GM12878 (cell line): ENCODE data around the gene ZNF83.
"Not testable (repeated sequence)": the region's sequence is repeated elsewhere in the genome, so short reads cannot be mapped to it uniquely, and the experiment has no call there.

Source experiments
- ATF7 ChIP-seq: fragments of 450-650 bp; IDR thresholded peaks from 2 replicates; pipeline ENCODE4 v1.6.1; 2016; ENCODE audit warnings: low read depth, mild to moderate bottlenecking
- BRCA1 ChIP-seq: IDR thresholded peaks from 2 replicates; pipeline ENCODE4 v1.6.1; 2011; ENCODE audit warnings: low read depth, low read length, improper control_type of control experiment
- POLR2A ChIP-seq: IDR thresholded peaks from 2 replicates; pipeline ENCODE4 v1.6.1; 2011; ENCODE audit warnings: low read depth, mild to moderate bottlenecking, low read length
- RFX5 ChIP-seq: IDR thresholded peaks from 2 replicates; pipeline ENCODE4 v1.6.1; 2011; ENCODE audit warnings: low read depth, low read length, improper control_type of control experiment
- SIN3A ChIP-seq: IDR thresholded peaks from 2 replicates; pipeline ENCODE4 v1.6.1; 2012; ENCODE audit warnings: low read depth, low read length, improper control_type of control experiment
- TF ChIP-seq, protein P1 (sequence below), 3 experiments: IDR thresholded peaks in 2 of 3; conservative IDR thresholded peaks in 1 of 3; 2 replicates each; pipeline ENCODE4 v1.5.1; 2011; ENCODE audit warnings: low read depth in 3 of 3, low read length in 3 of 3, mild to moderate bottlenecking in 3 of 3, control low read depth in 2 of 3, moderate library complexity in 2 of 3, inconsistent platforms in 1 of 3, mixed read lengths in 1 of 3; ENCODE audit not compliant: control insufficient read depth in 2 of 3, insufficient read depth in 1 of 3; ENCODE audit errors: extremely low read depth in 1 of 3
- TF ChIP-seq, protein P2 (sequence below): IDR thresholded peaks from 2 replicates; pipeline ENCODE4 v1.6.1; 2012; ENCODE audit warnings: low read depth, low read length, improper control_type of control experiment
- TF ChIP-seq, protein P3 (sequence below): IDR thresholded peaks from 2 replicates; pipeline ENCODE4 v1.6.1; 2012; ENCODE audit warnings: mild to moderate bottlenecking, low read depth, low read length
- TF ChIP-seq, protein P4 (sequence below): IDR thresholded peaks from 2 replicates; pipeline ENCODE4 v1.6.1; 2011; ENCODE audit warnings: low read depth, low read length, improper control_type of control experiment, borderline replicate concordance

DNA sequence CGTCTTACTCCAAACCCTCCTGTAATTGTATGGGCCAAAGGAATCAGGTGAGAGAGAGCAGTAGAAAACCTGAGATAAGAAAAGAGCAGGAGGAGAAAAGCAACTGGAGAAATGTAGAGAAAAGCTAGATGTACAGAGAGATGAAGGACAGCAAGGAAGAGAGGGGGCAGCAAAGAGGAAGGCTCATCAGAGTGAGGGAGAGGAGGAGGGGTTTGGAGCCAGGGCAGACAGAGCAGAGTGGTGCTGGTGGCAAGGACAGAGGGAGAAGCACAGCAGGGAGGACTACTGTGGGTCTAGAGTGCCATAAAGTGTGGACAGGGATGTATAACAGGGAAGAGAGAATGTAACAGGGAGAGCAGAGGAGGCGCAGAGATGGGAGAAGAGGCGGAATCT is 36.2 kb downstream of the ZNF83 start:
- TF ChIP-seq RFX5, SIN3A, BRCA1, ATF7, POLR2A: not testable (repeated sequence)
- TF ChIP-seq, protein P1, sequence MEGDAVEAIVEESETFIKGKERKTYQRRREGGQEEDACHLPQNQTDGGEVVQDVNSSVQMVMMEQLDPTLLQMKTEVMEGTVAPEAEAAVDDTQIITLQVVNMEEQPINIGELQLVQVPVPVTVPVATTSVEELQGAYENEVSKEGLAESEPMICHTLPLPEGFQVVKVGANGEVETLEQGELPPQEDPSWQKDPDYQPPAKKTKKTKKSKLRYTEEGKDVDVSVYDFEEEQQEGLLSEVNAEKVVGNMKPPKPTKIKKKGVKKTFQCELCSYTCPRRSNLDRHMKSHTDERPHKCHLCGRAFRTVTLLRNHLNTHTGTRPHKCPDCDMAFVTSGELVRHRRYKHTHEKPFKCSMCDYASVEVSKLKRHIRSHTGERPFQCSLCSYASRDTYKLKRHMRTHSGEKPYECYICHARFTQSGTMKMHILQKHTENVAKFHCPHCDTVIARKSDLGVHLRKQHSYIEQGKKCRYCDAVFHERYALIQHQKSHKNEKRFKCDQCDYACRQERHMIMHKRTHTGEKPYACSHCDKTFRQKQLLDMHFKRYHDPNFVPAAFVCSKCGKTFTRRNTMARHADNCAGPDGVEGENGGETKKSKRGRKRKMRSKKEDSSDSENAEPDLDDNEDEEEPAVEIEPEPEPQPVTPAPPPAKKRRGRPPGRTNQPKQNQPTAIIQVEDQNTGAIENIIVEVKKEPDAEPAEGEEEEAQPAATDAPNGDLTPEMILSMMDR (IDR thresholded peaks at IDR 0.05 in 2 of 3, conservative IDR thresholded peaks at IDR 0.05 in 1 of 3; ENCODE audit: control insufficient read depth in 2 of 3, extremely low read depth in 1 of 3, insufficient read depth in 1 of 3, low read depth in 3 of 3, low read length in 3 of 3), result peak in 1 of 3 experiments; percentile 3; a peak in 1 of 6 replicates
- TF ChIP-seq, protein P2, sequence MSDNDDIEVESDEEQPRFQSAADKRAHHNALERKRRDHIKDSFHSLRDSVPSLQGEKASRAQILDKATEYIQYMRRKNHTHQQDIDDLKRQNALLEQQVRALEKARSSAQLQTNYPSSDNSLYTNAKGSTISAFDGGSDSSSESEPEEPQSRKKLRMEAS, result not testable (repeated sequence)
- TF ChIP-seq, protein P3, sequence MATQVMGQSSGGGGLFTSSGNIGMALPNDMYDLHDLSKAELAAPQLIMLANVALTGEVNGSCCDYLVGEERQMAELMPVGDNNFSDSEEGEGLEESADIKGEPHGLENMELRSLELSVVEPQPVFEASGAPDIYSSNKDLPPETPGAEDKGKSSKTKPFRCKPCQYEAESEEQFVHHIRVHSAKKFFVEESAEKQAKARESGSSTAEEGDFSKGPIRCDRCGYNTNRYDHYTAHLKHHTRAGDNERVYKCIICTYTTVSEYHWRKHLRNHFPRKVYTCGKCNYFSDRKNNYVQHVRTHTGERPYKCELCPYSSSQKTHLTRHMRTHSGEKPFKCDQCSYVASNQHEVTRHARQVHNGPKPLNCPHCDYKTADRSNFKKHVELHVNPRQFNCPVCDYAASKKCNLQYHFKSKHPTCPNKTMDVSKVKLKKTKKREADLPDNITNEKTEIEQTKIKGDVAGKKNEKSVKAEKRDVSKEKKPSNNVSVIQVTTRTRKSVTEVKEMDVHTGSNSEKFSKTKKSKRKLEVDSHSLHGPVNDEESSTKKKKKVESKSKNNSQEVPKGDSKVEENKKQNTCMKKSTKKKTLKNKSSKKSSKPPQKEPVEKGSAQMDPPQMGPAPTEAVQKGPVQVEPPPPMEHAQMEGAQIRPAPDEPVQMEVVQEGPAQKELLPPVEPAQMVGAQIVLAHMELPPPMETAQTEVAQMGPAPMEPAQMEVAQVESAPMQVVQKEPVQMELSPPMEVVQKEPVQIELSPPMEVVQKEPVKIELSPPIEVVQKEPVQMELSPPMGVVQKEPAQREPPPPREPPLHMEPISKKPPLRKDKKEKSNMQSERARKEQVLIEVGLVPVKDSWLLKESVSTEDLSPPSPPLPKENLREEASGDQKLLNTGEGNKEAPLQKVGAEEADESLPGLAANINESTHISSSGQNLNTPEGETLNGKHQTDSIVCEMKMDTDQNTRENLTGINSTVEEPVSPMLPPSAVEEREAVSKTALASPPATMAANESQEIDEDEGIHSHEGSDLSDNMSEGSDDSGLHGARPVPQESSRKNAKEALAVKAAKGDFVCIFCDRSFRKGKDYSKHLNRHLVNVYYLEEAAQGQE, result not testable (repeated sequence)
- TF ChIP-seq, protein P4, sequence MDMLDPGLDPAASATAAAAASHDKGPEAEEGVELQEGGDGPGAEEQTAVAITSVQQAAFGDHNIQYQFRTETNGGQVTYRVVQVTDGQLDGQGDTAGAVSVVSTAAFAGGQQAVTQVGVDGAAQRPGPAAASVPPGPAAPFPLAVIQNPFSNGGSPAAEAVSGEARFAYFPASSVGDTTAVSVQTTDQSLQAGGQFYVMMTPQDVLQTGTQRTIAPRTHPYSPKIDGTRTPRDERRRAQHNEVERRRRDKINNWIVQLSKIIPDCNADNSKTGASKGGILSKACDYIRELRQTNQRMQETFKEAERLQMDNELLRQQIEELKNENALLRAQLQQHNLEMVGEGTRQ, result not testable (repeated sequence)
